Measurements from ENCODE around the gene MINDY3.

DNA sequence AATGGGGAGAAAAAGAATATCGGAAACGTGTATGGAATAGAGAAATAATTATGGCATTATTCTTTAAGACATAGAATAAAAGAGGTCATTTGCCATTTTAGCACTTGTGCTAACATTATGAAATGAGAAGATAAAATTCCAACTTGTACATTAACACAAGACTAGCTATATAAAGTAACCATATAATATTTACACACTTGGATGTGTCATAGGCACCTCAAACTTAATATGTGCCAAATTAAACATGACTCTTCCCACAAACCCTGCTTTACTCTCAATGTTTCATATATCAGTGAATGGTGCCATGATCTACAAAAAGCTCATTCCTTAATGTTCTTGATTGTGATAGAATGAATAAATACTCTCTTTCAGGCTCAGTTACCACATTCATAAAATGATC is 4.1 kb upstream of the MINDY3 start:
- TF ChIP-seq, protein P1, sequence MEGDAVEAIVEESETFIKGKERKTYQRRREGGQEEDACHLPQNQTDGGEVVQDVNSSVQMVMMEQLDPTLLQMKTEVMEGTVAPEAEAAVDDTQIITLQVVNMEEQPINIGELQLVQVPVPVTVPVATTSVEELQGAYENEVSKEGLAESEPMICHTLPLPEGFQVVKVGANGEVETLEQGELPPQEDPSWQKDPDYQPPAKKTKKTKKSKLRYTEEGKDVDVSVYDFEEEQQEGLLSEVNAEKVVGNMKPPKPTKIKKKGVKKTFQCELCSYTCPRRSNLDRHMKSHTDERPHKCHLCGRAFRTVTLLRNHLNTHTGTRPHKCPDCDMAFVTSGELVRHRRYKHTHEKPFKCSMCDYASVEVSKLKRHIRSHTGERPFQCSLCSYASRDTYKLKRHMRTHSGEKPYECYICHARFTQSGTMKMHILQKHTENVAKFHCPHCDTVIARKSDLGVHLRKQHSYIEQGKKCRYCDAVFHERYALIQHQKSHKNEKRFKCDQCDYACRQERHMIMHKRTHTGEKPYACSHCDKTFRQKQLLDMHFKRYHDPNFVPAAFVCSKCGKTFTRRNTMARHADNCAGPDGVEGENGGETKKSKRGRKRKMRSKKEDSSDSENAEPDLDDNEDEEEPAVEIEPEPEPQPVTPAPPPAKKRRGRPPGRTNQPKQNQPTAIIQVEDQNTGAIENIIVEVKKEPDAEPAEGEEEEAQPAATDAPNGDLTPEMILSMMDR (IDR thresholded peaks at IDR 0.05; ENCODE audit: low read depth, low read length, missing input control): no peak
- TF ChIP-seq, protein P2, sequence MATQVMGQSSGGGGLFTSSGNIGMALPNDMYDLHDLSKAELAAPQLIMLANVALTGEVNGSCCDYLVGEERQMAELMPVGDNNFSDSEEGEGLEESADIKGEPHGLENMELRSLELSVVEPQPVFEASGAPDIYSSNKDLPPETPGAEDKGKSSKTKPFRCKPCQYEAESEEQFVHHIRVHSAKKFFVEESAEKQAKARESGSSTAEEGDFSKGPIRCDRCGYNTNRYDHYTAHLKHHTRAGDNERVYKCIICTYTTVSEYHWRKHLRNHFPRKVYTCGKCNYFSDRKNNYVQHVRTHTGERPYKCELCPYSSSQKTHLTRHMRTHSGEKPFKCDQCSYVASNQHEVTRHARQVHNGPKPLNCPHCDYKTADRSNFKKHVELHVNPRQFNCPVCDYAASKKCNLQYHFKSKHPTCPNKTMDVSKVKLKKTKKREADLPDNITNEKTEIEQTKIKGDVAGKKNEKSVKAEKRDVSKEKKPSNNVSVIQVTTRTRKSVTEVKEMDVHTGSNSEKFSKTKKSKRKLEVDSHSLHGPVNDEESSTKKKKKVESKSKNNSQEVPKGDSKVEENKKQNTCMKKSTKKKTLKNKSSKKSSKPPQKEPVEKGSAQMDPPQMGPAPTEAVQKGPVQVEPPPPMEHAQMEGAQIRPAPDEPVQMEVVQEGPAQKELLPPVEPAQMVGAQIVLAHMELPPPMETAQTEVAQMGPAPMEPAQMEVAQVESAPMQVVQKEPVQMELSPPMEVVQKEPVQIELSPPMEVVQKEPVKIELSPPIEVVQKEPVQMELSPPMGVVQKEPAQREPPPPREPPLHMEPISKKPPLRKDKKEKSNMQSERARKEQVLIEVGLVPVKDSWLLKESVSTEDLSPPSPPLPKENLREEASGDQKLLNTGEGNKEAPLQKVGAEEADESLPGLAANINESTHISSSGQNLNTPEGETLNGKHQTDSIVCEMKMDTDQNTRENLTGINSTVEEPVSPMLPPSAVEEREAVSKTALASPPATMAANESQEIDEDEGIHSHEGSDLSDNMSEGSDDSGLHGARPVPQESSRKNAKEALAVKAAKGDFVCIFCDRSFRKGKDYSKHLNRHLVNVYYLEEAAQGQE (IDR thresholded peaks at IDR 0.05): no peak
- TF ChIP-seq RXRA (IDR thresholded peaks at IDR 0.05) (no peak), EGR1 (IDR thresholded peaks at IDR 0.05; ENCODE audit: low read depth in 2 of 2) (no peak), RAD21 (IDR thresholded peaks at IDR 0.05) (no peak), FOXA1 (IDR thresholded peaks at IDR 0.05) (no peak), SP1 (IDR thresholded peaks at IDR 0.05) (no peak)
- TF ChIP-seq, protein P3, sequence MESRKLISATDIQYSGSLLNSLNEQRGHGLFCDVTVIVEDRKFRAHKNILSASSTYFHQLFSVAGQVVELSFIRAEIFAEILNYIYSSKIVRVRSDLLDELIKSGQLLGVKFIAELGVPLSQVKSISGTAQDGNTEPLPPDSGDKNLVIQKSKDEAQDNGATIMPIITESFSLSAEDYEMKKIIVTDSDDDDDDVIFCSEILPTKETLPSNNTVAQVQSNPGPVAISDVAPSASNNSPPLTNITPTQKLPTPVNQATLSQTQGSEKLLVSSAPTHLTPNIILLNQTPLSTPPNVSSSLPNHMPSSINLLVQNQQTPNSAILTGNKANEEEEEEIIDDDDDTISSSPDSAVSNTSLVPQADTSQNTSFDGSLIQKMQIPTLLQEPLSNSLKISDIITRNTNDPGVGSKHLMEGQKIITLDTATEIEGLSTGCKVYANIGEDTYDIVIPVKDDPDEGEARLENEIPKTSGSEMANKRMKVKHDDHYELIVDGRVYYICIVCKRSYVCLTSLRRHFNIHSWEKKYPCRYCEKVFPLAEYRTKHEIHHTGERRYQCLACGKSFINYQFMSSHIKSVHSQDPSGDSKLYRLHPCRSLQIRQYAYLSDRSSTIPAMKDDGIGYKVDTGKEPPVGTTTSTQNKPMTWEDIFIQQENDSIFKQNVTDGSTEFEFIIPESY (IDR thresholded peaks at IDR 0.05): no peak
- TF ChIP-seq, protein P4, sequence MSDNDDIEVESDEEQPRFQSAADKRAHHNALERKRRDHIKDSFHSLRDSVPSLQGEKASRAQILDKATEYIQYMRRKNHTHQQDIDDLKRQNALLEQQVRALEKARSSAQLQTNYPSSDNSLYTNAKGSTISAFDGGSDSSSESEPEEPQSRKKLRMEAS (IDR thresholded peaks at IDR 0.05): no peak
